NT2/D1 (cell line): Measurements from ENCODE around the gene FRMPD4.

Experiments used
- SUZ12 ChIP-seq: IDR thresholded peaks from 2 replicates; pipeline ENCODE4 v1.6.1; 2011; ENCODE audit not compliant: insufficient read length, insufficient read depth; ENCODE audit errors: extremely low read depth
- YY1 ChIP-seq: IDR thresholded peaks from 2 replicates; pipeline ENCODE4 v1.6.1; 2011; ENCODE audit not compliant: insufficient read length, insufficient read depth
- ZNF274 ChIP-seq: IDR thresholded peaks from 2 replicates; pipeline ENCODE4 v1.6.1; 2011; ENCODE audit warnings: mild to moderate bottlenecking, low read depth, low read length

DNA sequence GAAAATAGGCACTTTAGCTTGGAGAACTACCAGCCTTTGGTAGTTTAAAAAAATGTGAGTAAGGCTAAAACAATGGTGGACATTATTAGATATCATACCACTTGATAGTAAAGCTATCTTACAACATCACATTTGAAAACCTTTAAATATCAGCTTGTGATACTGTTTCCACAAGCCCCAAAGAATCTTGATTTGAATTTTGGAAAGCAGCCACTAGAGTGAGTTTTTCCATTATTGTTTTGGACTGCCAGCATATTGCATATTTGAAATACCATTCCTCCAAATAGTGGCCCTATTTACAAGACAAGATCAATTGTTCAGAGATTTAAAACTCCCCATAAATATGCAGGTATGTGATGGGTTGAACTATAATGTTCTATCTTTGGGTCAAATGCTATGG lies 349.9 kb downstream of the FRMPD4 start:
- TF ChIP-seq SUZ12 (no peak), YY1 (no peak), ZNF274 (no peak)
